Activated CD8-positive, alpha-beta memory T cell treated with anti-CD3 and anti-CD28 coated beads for 1 hour (primary cell): ENCODE results near the gene VPS50.
"Not testable (repeated sequence)": the region's sequence is repeated elsewhere in the genome, so short reads cannot be mapped to it uniquely, and the experiment has no call there.

Experiments used
- DNase-seq, 2 donors: peaks; one replicate each; pipeline ENCODE4 v3.0.0-alpha.2; 2020; ENCODE audit warnings: low read depth in 1 of 2; ENCODE audit errors: extremely low read depth in 1 of 2

Gene VPS50

GRCh38 chr7:93239824-93240223 is 7.7 kb downstream of the VPS50 start:
- DNase-seq = no peak

- no peak for DNase-seq
These were observed 9.9 kb downstream of the VPS50 start for GRCh38 chr7:93242106-93242505.

- no peak for DNase-seq
These were observed 13.6 kb downstream of the VPS50 start for GRCh38 chr7:93245525-93246432.

GRCh38 chr7:93249491-93250148 is 17.5 kb downstream of the VPS50 start:
- DNase-seq = no peak

DNA sequence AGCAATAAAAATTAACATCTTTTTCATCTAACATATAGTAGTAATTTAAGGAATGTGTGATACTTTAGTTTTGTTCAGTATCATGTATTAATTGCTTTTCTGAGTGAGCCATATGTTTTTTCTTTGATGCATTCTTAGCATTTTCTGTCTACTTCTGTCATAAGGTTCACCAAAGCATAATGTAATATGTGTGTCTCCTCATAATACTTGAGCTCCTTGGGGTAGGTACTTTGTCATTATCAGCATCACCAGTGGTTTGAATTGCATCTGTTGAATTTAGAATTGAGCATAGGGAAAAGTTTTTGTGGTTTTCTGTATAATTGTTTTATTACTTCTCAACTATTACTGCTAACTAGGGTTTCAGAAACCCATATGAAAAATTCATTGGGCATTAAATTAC is 26.5 kb downstream of the VPS50 start:
- no peak for DNase-seq

GRCh38 chr7:93262535-93262934 is 30.4 kb downstream of the VPS50 start:
- DNase-seq = no peak

DNA sequence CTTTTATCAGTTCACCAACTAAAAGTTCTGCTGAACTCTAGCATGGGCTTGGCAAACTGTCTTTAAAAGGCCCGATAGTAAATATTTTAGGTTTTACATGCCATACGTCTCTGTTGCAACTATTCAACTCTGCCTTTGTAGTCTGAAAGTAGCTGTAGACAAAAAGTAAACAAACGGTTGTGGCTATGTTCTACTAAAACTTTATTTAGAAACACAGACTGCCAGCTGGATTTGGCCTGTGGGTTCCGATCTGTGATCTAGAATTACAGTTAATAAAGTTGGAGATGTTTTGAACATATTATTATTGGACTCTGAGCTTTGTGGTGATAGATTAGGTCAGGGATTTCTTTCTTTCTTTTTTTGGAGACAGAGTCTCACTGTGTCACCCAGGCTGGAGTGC is 33.1 kb downstream of the VPS50 start:
- no peak for DNase-seq

- no peak for DNase-seq
These were observed 47.4 kb downstream of the VPS50 start for GRCh38 chr7:93279541-93279940.

GRCh38 chr7:93284908-93285307 is 52.7 kb downstream of the VPS50 start:
- no peak for DNase-seq

- DNase-seq = no peak
These were observed 61.1 kb downstream of the VPS50 start for GRCh38 chr7:93293229-93293628.

- no peak for DNase-seq
These were observed 66.0 kb downstream of the VPS50 start for GRCh38 chr7:93298206-93298605.

DNA sequence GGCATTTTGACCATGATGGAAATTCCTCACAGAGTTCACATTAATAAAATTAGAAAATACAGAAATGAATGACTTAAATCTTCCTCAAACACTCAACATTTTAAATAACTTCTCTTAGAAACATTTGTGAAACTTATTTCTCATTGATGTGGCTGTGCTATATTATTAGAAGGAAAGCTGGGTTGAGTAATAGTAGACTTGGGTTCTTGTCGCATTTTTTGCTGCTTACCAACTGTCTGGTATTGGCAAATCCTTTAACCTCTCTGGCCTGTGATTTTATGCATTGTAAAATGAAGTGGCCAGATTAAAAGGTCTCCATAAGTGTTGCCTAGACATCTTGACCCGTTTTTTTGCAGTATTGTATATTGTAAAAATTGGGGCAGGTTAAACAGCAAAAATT is 66.5 kb downstream of the VPS50 start:
- DNase-seq = no peak

- no peak for DNase-seq
These were observed 69.6 kb downstream of the VPS50 start for GRCh38 chr7:93301736-93302135.

- no peak for DNase-seq
These were observed 75.0 kb downstream of the VPS50 start for GRCh38 chr7:93307131-93307660.

DNA sequence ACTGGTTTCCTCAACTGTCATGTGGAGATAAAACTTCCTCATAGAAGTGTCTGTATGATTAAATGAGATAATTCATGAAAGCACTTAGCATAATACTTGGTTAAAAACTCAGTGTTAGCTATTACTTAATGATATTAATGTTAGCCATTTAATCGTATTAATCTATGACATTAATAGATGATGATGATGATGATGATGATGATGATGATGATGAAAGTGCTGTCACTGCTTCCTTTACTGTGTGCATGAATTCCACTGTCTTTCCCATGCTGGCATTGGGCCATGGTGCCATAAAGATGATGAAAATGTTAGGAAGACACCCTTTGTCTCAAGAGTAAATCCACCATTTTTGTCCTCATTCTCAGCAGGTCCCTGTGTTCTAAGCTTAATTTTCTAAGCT is 75.8 kb downstream of the VPS50 start:
- no peak for DNase-seq

DNA sequence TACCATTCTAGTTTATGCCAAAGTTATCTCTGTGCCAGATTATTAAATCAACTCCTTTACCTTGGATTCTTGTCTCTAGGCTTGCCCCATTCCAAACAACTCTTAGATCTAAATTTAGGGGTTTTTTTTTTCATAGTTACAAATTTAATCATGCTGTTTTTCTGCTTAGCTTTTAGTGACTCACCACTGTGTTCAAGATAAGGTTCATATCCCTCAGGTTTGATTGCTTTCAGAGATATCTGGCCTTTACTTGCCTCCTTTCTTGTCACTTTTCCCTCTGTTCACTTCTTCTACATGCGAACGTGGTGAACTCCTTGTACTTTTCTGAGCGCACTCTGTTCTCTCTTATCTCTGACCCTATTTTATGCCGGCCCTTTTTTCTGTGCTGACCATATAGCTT is 78.2 kb downstream of the VPS50 start:
- no peak for DNase-seq

GRCh38 chr7:93314449-93314848 is 82.3 kb downstream of the VPS50 start:
- DNase-seq = no peak

GRCh38 chr7:93315896-93316295 is 83.7 kb downstream of the VPS50 start:
- no peak for DNase-seq

DNA sequence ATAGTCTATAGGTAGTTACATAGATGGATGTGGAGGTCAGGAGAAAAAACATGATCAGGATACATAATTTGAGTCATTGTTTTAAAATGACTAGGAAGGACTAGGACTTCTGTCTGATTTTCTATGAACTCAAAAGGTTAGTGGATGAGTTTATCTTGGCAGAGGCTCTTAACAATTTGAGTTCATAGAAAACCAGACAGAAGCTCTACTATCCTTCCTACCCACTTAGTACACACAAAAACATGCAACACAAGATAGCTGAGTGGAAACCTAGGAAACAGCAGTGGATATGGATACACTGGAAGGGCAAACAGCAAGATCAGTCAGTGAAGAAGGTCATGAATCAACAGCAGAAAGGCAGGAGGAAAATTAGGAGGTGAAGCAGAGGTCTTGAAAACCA is 84.6 kb downstream of the VPS50 start:
- DNase-seq = no peak

- DNase-seq = no peak
These were observed 88.7 kb downstream of the VPS50 start for GRCh38 chr7:93320887-93321286.

DNA sequence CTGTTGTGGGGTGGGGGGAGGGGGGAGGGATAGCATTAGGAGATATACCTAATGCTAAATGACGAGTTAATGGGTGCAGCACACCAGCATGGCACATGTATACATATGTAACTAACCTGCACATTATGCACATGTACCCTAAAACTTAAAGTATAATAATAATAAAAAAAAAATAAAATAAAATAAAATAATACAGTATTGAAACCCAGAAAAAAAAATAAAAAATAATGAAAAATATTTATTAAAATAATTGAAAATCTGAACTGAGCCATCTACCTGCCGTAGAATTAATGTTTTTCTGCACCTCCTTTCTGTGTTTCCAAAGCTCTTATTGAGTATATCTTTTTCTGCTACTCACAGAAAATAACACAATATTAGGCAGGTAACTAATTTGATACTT is 94.1 kb downstream of the VPS50 start:
- not testable (repeated sequence) for DNase-seq

GRCh38 chr7:93327006-93327633 is 95.0 kb downstream of the VPS50 start:
- DNase-seq = no peak
